ENCODE data around the gene BRIP1. TPM values are rescaled to one million over a fixed set of nuclear protein-coding genes. Genes with fewer than 3 reads are reported as not detected.
A peak's percentile ranks its signal among the peaks of the same experiment; 100 is the strongest.

Gene BRIP1
- total and polyA plus RNA-seq, 8 donors = 0.31 to 10.8 (median 0.89) TPM; not detected in 1

DNA sequence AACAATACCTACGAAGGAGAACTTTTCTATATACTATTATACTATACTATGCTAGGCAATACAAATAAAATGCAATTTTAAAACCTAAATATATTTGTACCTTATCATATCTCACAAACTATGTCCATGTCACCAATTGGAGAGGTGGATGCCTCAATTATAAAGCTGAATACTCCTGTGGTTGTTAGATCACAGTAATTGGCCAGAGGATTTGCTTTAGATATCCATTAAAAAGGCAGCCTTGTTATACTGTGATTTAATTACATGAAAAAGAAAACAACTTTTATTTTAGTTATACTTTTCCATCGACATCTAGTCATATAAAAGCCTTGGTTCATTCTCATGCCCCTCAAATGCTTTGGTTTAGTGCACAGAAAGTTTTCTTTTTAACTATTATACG, 129.3 kb downstream of the BRIP1 start:
- no peak for TF ChIP-seq POLR2A (IDR thresholded peaks at IDR 0.05)
- TF ChIP-seq CTCF (IDR thresholded peaks at IDR 0.05) = no peak
- TF ChIP-seq EP300 (IDR thresholded peaks at IDR 0.05) = no peak
- no peak for TF ChIP-seq POLR2AphosphoS5 (IDR thresholded peaks at IDR 0.05)
- Histone ChIP-seq H3K4me3 (no peak overlapping the region), H3K4me1 (no peaks in the 10 kb centered on the region), H3K9me3 (peaks cover 0 to 11% (median 0%) of the 10 kb centered on the region in 4 donors), H3K27ac (no peak overlapping the region), H3K27me3 (no peaks in the 10 kb centered on the region), H3K36me3 (no peaks in the 10 kb centered on the region)
- intact Hi-C loops (cut with DNase I; ENCODE audit: low total_unique reads) = no loop called here
- 85 to 98% (median 96%) methylated on average over 3 of the region's 3 CpGs for whole genome bisulfite sequencing, 5 donors
- no peak for DNase-seq

- Histone ChIP-seq H3K36me3 (no peaks in the 10 kb centered on the region), H3K4me3 (no peak overlapping the region), H3K27me3 (no peaks in the 10 kb centered on the region), H3K4me1 (no peaks in the 10 kb centered on the region), H3K9me3 (peaks cover 0 to 11% (median 0%) of the 10 kb centered on the region in 4 donors), H3K27ac (no peak overlapping the region)
- TF ChIP-seq EP300 (IDR thresholded peaks at IDR 0.05) = no peak
- intact Hi-C loops (cut with DNase I; ENCODE audit: low total_unique reads) = no loop called here
- no peak for DNase-seq
- WGBS, 5 donors = 98 to 99% (median 98%) methylated on average over 5 of the region's 5 CpGs
Observed at GRCh38 chr17:61733021-61733420, 130.3 kb downstream of the BRIP1 start.

- no peak for DNase-seq
- H3K9me3 ChIP-seq = peaks cover 0 to 2% (median 0%) of the 10 kb centered on the region in 4 donors
- no peak overlapping the region for H3K4me3 ChIP-seq
- no peak overlapping the region for H3K27ac ChIP-seq
- intact Hi-C loops (cut with DNase I; ENCODE audit: low total_unique reads) = no loop called here
- no peaks in the 10 kb centered on the region for H3K27me3 ChIP-seq
- WGBS, 5 donors = 64 to 82% (median 79%) methylated on average over 3 of the region's 3 CpGs
- H3K4me1 ChIP-seq = no peaks in the 10 kb centered on the region
- H3K36me3 ChIP-seq = no peaks in the 10 kb centered on the region
- TF ChIP-seq EP300 (IDR thresholded peaks at IDR 0.05) (no peak), POLR2A (IDR thresholded peaks at IDR 0.05) (no peak), CTCF (IDR thresholded peaks at IDR 0.05) (no peak), POLR2AphosphoS5 (IDR thresholded peaks at IDR 0.05) (no peak)
Observed at GRCh38 chr17:61732169-61732568, 131.2 kb downstream of the BRIP1 start.

- intact Hi-C loops (cut with DNase I; ENCODE audit: low total_unique reads) = no loop called here
- Histone ChIP-seq H3K36me3 (no peaks in the 10 kb centered on the region), H3K27me3 (no peaks in the 10 kb centered on the region), H3K27ac (no peak overlapping the region), H3K4me3 (no peak overlapping the region), H3K4me1 (no peaks in the 10 kb centered on the region), H3K9me3 (no peaks in the 10 kb centered on the region)
- no peak for DNase-seq
- TF ChIP-seq EP300 (IDR thresholded peaks at IDR 0.05) (no peak), POLR2A (IDR thresholded peaks at IDR 0.05) (no peak), CTCF (IDR thresholded peaks at IDR 0.05) (no peak), POLR2AphosphoS5 (IDR thresholded peaks at IDR 0.05) (no peak)
Observed at GRCh38 chr17:61731330-61731729, 132.0 kb downstream of the BRIP1 start.

DNA sequence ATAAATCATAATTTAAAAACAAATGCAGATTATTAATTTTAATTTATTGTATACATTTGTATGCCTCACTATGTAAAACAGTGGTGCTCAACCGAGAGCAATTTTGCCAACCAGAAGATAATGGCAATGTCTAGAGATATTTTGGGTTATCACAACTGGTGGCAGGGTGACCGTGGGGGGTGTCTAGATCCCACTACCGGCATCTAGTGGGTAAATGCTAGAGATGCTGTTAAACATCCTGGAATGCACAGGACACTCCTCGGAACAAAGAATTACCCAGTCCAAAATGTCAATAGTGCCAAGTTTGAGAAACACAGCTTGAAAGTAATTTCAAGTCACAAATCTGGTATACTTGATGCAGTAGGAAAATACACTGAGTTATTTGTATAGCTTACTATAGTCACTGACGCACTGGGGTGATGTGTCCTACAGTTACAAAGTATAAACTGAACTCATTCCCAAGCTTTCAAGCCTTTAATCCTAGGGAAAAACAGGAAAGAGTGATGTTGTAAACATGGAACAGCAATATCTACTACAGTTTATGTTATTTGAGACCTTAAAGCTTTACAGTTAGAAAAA, 133.5 kb downstream of the BRIP1 start:
- H3K27ac ChIP-seq = no peak overlapping the region
- peak in 1 of 2 donors; percentile 7 for DNase-seq
- H3K4me3 ChIP-seq = no peak overlapping the region
- no peaks in the 10 kb centered on the region for H3K27me3 ChIP-seq
- 48 to 73% (median 65%) methylated on average over 5 of the region's 5 CpGs for WGBS, 5 donors
- no peaks in the 10 kb centered on the region for H3K4me1 ChIP-seq
- no peaks in the 10 kb centered on the region for H3K36me3 ChIP-seq
- intact Hi-C loops (cut with DNase I; ENCODE audit: low total_unique reads) = no loop called here
- H3K9me3 ChIP-seq = no peaks in the 10 kb centered on the region
- no peak for TF ChIP-seq EP300 (IDR thresholded peaks at IDR 0.05)
- TF ChIP-seq CTCF (IDR thresholded peaks at IDR 0.05) = no peak
- no peak for TF ChIP-seq POLR2AphosphoS5 (IDR thresholded peaks at IDR 0.05)

All from stomach (tissue), 9 donors.